OCI-LY7 (cell line): ENCODE data around the gene NWD2. TPM values are rescaled to one million over a fixed set of nuclear protein-coding genes. Genes with fewer than 3 reads are reported as not detected.

Experiments used
- BruUV-seq: library from RNA; stranded (reverse); fragments of 400-500 nt; replicated peaks from 2 replicates; lab custom pipeline; 2021; lab: Mats Ljungman, UMichigan
- CTCF ChIA-PET: fragments of 300-600 bp; sonication (Branson Sonifier 250); formaldehyde crosslinking; loops from one replicate; lab custom pipeline; 2022; ENCODE audit warnings: antibody characterized with exemption; ENCODE audit not compliant: unreplicated experiment; lab: Charles Lee
- POLR2A ChIA-PET: fragments of 300-600 bp; sonication (Branson Sonifier 250); formaldehyde crosslinking; loops from one replicate; lab custom pipeline; 2022; ENCODE audit warnings: antibody characterized with exemption; lab: Charles Lee
- DNase-seq: peaks from one replicate; pipeline ENCODE4 v3.0.0-alpha.2; 2015; ENCODE audit warnings: low spot score
- H2AFZ ChIP-seq: fragments of 200-600 bp; sonication (generic), shearing (Covaris generic); 2 replicates; pipeline ENCODE4 v1.6.1; 2014; ENCODE audit warnings: mild to moderate bottlenecking, antibody characterized with exemption, low read length, moderate library complexity
- H3K27ac ChIP-seq: fragments of 200-600 bp; sonication (generic); 2 replicates; pipeline ENCODE4 v1.5.1; 2014; ENCODE audit warnings: mixed run types, low read depth, mild to moderate bottlenecking, moderate library complexity, low read length, inconsistent platforms; ENCODE audit not compliant: poor library complexity, severe bottlenecking
- H3K36me3 ChIP-seq: fragments of 200-600 bp; sonication (generic); 2 replicates; pipeline ENCODE4 v1.6.1; 2014; ENCODE audit warnings: mild to moderate bottlenecking, antibody characterized with exemption, low read length, moderate library complexity, mixed read lengths; ENCODE audit not compliant: insufficient read depth
- H3K4me1 ChIP-seq: fragments of 200-600 bp; sonication (generic); 2 replicates; pipeline ENCODE4 v1.5.1; 2014; ENCODE audit warnings: mild to moderate bottlenecking, low read length; ENCODE audit not compliant: insufficient read depth, poor library complexity, severe bottlenecking
- H3K4me2 ChIP-seq: fragments of 200-600 bp; sonication (generic); 2 replicates; pipeline ENCODE4 v1.6.1; 2014; ENCODE audit warnings: mild to moderate bottlenecking, low read length
- H3K4me3 ChIP-seq: fragments of 200-600 bp; sonication (generic); 2 replicates; pipeline ENCODE4 v1.5.1; 2014; ENCODE audit warnings: mild to moderate bottlenecking, low read depth, low read length; ENCODE audit not compliant: poor library complexity, severe bottlenecking
- H3K79me2 ChIP-seq: fragments of 200-600 bp; sonication (generic); 2 replicates; pipeline ENCODE4 v1.6.1; 2016; ENCODE audit warnings: low read depth, mild to moderate bottlenecking, low read length, moderate library complexity, mixed read lengths; ENCODE audit not compliant: insufficient read depth
- H3K9me2 ChIP-seq: fragments of 200-600 bp; sonication (generic); 2 replicates; pipeline ENCODE4 v1.6.1; 2016; ENCODE audit warnings: mild to moderate bottlenecking, low read length, mixed read lengths; ENCODE audit not compliant: insufficient read depth
- H3K9me3 ChIP-seq: fragments of 200-600 bp; sonication (generic); 2 replicates; pipeline ENCODE4 v1.6.1; 2014; ENCODE audit warnings: mild to moderate bottlenecking, mixed run types, low read length, mixed read lengths
- H4K20me1 ChIP-seq: fragments of 200-600 bp; sonication (generic); 2 replicates; pipeline ENCODE4 v1.6.1; 2014; ENCODE audit warnings: mild to moderate bottlenecking, antibody characterized with exemption, low read length, moderate library complexity, mixed read lengths; ENCODE audit not compliant: insufficient read depth
- CTCF ChIP-seq: fragments of 200-600 bp; sonication (generic); conservative IDR thresholded peaks from 2 replicates; pipeline ENCODE4 v1.5.1; 2014; ENCODE audit warnings: mild to moderate bottlenecking, antibody characterized with exemption, low read length, moderate library complexity, mixed read lengths
- EZH2phosphoT487 ChIP-seq: fragments of 200-600 bp; sonication (generic); IDR thresholded peaks from 2 replicates; pipeline ENCODE4 v1.6.1; 2018; ENCODE audit warnings: low read depth, borderline replicate concordance, mild to moderate bottlenecking, mixed run types, antibody characterized with exemption, low read length, moderate library complexity, mixed read lengths
- intact Hi-C: fragments of 100-400 bp; cut with micrococcal nuclease; formaldehyde crosslinking; loops from one replicate; pipeline ENCODE4 v1.10.0; 2022; ENCODE audit not compliant: unreplicated experiment
- total RNA-seq, 2 experiments: library from RNA; depleted of rRNA in 1 of 2; stranded (reverse); fragments of >200 nt in 1 of 2; shearing (Covaris generic) in 1 of 2; gene quantifications; 2 replicates each; pipeline ENCODE4 v1.2.3, GENCODE V29; 2014 to 2022

NWD2 gene
- total RNA-seq, 2 experiments from 2014 or later, result not detected

GRCh38 chr4:37486166-37486565 is 241.6 kb downstream of the NWD2 start:
- Histone ChIP-seq H3K4me1 (no peaks in the 10 kb centered on the region), H4K20me1 (no peaks in the 10 kb centered on the region), H3K36me3 (no peaks in the 10 kb centered on the region), H3K9me3 (no peaks in the 10 kb centered on the region), H3K27ac (no peak overlapping the region), H3K4me2 (no peak overlapping the region), H3K79me2 (no peaks in the 10 kb centered on the region), H2AFZ (no peak overlapping the region), H3K4me3 (no peak overlapping the region), H3K9me2 (no peaks in the 10 kb centered on the region)
- ChIA-PET POLR2A (interaction anchor here (0.6 kb wide), 1 partner anchor 13 kb away, joined by 4 read pairs; no protein-coding TSS in a partner anchor), CTCF (no interaction called here)
- no peak for DNase-seq
- no TSS peak for BruUV-seq
- TF ChIP-seq CTCF (no peak), EZH2phosphoT487 (no peak)
- intact Hi-C loops, result no loop called here

GRCh38 chr4:37487668-37488067 is 243.1 kb downstream of the NWD2 start:
- H3K9me2 ChIP-seq, result no peaks in the 10 kb centered on the region
- H3K9me3 ChIP-seq, result no peaks in the 10 kb centered on the region
- H3K4me1 ChIP-seq, result no peaks in the 10 kb centered on the region
- H4K20me1 ChIP-seq, result no peaks in the 10 kb centered on the region
- no peak for TF ChIP-seq CTCF
- TF ChIP-seq EZH2phosphoT487, result no peak
- intact Hi-C loops, result no loop called here
- H2AFZ ChIP-seq, result no peak overlapping the region
- DNase-seq, result no peak
- no peak overlapping the region for H3K27ac ChIP-seq
- ChIA-PET CTCF (no interaction called here), POLR2A (no interaction called here)
- no peaks in the 10 kb centered on the region for H3K79me2 ChIP-seq
- H3K4me2 ChIP-seq, result no peak overlapping the region
- H3K36me3 ChIP-seq, result no peaks in the 10 kb centered on the region
- BruUV-seq, result no TSS peak
- H3K4me3 ChIP-seq, result no peak overlapping the region

- no peak for DNase-seq
- BruUV-seq, result no TSS peak
- no peak overlapping the region for H3K4me2 ChIP-seq
- no peaks in the 10 kb centered on the region for H3K9me3 ChIP-seq
- ChIA-PET POLR2A (no interaction called here), CTCF (no interaction called here)
- H3K79me2 ChIP-seq, result no peaks in the 10 kb centered on the region
- intact Hi-C loops, result no loop called here
- TF ChIP-seq CTCF, result no peak
- no peak for TF ChIP-seq EZH2phosphoT487
- H3K27ac ChIP-seq, result no peak overlapping the region
- H3K4me3 ChIP-seq, result no peak overlapping the region
- no peaks in the 10 kb centered on the region for H3K9me2 ChIP-seq
- no peak overlapping the region for H2AFZ ChIP-seq
- no peaks in the 10 kb centered on the region for H4K20me1 ChIP-seq
- no peaks in the 10 kb centered on the region for H3K4me1 ChIP-seq
- no peaks in the 10 kb centered on the region for H3K36me3 ChIP-seq
Measured at GRCh38 chr4:37489697-37490096, 245.2 kb downstream of the NWD2 start.
